ENCODE data around the gene ZNF92.
"Not testable (repeated sequence)": the region's sequence is repeated elsewhere in the genome, so short reads cannot be mapped to it uniquely, and the experiment has no call there.

ZNF92 gene

DNA sequence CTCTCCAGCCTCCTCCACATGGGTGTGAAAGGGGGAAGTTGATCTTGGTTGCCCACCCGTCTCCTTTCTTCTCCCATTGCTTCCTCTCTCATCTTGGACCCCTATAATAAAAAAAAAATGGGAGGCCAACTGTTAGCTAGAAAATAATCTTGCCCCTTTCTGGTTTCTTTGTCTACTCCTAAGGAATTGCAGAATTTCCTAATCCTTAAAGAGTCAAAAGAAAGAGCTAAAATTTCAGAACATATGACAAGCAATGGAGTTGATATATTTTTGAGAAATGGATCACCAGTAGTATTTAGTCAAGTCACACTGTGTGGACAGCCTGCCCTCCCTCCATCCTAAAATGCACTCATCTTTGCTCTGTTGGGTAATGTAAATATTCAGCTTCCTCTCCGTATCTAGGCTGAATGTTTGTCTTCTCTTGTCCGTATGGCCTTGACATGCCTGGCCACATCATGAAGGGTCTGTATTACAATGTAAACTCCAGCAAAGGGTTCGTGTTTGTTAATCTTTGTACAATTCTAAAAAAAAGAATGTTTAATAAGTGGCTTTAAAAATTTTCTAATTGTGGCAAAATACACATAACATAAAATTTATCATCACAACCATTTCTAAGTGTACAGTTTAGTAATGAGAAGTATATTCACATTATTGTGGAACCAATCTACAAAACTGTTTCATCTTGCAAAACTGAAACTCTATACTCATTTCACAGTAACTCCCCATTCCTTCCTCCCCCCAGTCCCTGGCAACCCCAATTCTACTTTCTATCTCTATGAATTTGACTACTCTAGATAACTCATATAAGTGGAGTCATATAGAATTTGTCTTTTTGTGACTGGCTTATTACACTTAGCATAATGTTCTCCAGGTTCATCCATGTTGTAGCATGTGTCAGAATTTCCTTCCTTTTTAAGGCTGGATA is 71.5 kb downstream of the ZNF92 start:
- Histone ChIP-seq H3K4me3 (ENCODE audit: low read depth, low read length) (no peak overlapping the region), H3K27me3 (replicated peaks) (no peaks in the 10 kb centered on the region), H3K36me3 (replicated peaks) (no peaks in the 10 kb centered on the region), H3K27ac (peak overlapping the region; percentile 3)
- in situ Hi-C loops (cut with HindIII; ENCODE audit: low pct_ligation_motif_present, low sequenced_read_pairs), result no loop called here
- DNase-seq, result no peak
- TF ChIP-seq, protein P1, sequence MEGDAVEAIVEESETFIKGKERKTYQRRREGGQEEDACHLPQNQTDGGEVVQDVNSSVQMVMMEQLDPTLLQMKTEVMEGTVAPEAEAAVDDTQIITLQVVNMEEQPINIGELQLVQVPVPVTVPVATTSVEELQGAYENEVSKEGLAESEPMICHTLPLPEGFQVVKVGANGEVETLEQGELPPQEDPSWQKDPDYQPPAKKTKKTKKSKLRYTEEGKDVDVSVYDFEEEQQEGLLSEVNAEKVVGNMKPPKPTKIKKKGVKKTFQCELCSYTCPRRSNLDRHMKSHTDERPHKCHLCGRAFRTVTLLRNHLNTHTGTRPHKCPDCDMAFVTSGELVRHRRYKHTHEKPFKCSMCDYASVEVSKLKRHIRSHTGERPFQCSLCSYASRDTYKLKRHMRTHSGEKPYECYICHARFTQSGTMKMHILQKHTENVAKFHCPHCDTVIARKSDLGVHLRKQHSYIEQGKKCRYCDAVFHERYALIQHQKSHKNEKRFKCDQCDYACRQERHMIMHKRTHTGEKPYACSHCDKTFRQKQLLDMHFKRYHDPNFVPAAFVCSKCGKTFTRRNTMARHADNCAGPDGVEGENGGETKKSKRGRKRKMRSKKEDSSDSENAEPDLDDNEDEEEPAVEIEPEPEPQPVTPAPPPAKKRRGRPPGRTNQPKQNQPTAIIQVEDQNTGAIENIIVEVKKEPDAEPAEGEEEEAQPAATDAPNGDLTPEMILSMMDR (IDR thresholded peaks at IDR 0.05; ENCODE audit: low read depth, low read length, missing control alignments), result no peak

DNA sequence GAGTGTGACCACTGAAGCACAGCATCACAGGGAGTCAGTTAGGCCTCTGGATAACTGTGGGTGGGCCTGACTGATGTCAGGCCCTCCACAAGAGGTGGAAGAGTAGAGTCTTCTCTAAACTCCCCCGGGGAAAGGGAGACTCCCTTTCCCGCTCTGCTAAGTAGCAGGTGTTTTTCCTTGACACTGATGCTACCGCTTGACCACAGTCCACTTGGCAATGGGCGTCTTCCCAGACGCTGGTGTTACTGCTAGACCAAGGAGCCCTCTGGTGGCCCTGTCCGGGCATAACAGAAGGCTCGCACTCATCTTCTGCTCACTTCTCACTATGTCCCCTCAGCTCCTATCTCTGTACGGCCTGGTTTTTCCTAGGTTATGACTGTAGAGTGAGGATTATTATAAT is 73.4 kb downstream of the ZNF92 start:
- in situ Hi-C loops (cut with HindIII; ENCODE audit: low pct_ligation_motif_present, low sequenced_read_pairs); H3K4me3 ChIP-seq (ENCODE audit: low read depth, low read length); H3K27me3 ChIP-seq (replicated peaks); H3K27ac ChIP-seq; H3K36me3 ChIP-seq (replicated peaks): not testable (repeated sequence)
- peak; percentile 68 for DNase-seq
- TF ChIP-seq, protein P1 (IDR thresholded peaks at IDR 0.05; ENCODE audit: low read depth, low read length, missing control alignments), result peak; percentile 60

DNA sequence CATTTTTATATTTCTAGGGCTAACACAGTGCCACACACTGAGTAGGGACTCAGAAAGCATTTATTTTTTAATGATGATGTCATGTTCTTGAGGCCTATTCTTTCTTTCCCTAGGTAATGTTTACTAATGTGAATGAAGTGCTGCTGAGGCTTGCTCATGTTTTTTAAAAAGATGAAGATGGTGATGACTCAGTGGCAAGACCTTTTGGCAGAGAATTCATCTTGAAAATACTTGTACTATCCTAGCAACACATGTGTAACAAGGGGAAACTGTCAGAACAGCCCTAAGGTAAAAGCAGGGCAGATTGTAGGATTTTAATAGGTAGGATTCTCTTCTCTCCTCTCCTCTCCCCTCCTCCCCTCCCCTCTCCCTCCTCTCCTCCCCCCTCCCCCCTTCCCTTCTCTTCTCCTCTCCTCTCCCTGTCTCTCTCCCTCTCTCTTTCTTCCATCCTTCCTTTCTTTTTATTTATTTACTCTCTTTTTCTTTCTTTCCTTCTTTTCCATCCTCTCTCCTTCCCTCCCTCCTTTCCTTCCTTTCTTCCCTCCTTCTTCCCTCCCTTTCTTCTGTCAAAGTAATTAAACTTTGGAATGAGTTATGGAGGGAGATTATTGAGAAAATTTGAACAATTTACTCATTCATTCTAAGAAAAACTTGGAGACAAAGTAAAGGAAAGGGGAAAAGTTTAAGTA is 75.3 kb downstream of the ZNF92 start:
- peak; percentile 85 for DNase-seq
- in situ Hi-C loops (cut with HindIII; ENCODE audit: low pct_ligation_motif_present, low sequenced_read_pairs), result no loop called here
- H3K36me3 ChIP-seq (replicated peaks), result no peaks in the 10 kb centered on the region
- peak overlapping the region; percentile 52 for H3K27ac ChIP-seq
- no peaks in the 10 kb centered on the region for H3K27me3 ChIP-seq (replicated peaks)
- no peak overlapping the region for H3K4me3 ChIP-seq (ENCODE audit: low read depth, low read length)
- TF ChIP-seq, protein P1 (IDR thresholded peaks at IDR 0.05; ENCODE audit: low read depth, low read length, missing control alignments), result no peak

DNA sequence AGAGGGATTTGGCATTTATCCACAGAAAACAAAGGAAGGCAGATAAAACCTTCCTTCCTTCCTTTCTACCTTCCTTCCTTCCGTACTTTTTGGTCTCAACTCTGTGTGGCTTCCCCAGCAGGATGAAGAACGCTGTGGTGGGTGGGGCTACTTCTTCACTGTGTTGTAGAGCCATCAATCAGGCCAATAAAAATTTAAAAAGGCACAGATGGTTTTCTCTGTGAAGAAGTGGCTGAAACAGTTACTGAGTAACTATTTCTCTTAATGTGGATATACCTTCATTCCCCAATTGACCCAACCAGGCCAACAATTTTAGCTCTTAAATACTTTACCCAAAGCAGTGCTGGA is 75.8 kb downstream of the ZNF92 start:
- in situ Hi-C loops (cut with HindIII; ENCODE audit: low pct_ligation_motif_present, low sequenced_read_pairs), result no loop called here
- H3K4me3 ChIP-seq (ENCODE audit: low read depth, low read length), result no peak overlapping the region
- H3K27me3 ChIP-seq (replicated peaks), result no peaks in the 10 kb centered on the region
- peak overlapping the region; percentile 52 for H3K27ac ChIP-seq
- TF ChIP-seq, protein P1 (IDR thresholded peaks at IDR 0.05; ENCODE audit: low read depth, low read length, missing control alignments), result no peak
- DNase-seq, result no peak
- no peaks in the 10 kb centered on the region for H3K36me3 ChIP-seq (replicated peaks)
